Neutrophil (primary cell): ENCODE results near the gene TP63.
"Not testable (repeated sequence)": the region's sequence is repeated elsewhere in the genome, so short reads cannot be mapped to it uniquely, and the experiment has no call there.

Source experiments
- H3K27ac ChIP-seq: fragments of 200-600 bp; sonication (generic); 2 replicates; pipeline ENCODE4 v1.5.1; 2016; ENCODE audit warnings: mild to moderate bottlenecking, moderate library complexity
- H3K27me3 ChIP-seq: fragments of 200-600 bp; sonication (generic); 2 replicates; pipeline ENCODE4 v1.6.0; 2016; ENCODE audit warnings: mild to moderate bottlenecking
- H3K36me3 ChIP-seq: fragments of 200-600 bp; sonication (generic); 2 replicates; pipeline ENCODE4 v1.5.1; 2017
- H3K4me1 ChIP-seq, 2 experiments: fragments of 200-600 bp in 1 of 2; sonication (generic) in 1 of 2; 1 replicate in 1 of 2; 2 replicates in 1 of 2; pipeline versions ENCODE4 v1.5.1 to v1.6.1; 2013 to 2016; ENCODE audit warnings: low read depth in 1 of 2, low read length in 1 of 2, mild to moderate bottlenecking in 1 of 2, moderate library complexity in 1 of 2; ENCODE audit not compliant: control insufficient read depth in 1 of 2, insufficient read depth in 1 of 2
- H3K4me3 ChIP-seq, 2 experiments: fragments of 200-600 bp in 1 of 2; sonication (generic) in 1 of 2; 1 replicate in 1 of 2; 2 replicates in 1 of 2; pipeline ENCODE4 v1.5.1; 2013 to 2016; ENCODE audit warnings: low read depth in 1 of 2, low read length in 1 of 2, mild to moderate bottlenecking in 1 of 2, moderate library complexity in 1 of 2
- H3K9me3 ChIP-seq: fragments of 200-600 bp; sonication (generic); 2 replicates; pipeline ENCODE4 v1.5.1; 2016
- CTCF ChIP-seq: fragments of 200-600 bp; sonication (generic); IDR thresholded peaks from 2 replicates; pipeline ENCODE4 v1.5.1; 2016; ENCODE audit warnings: antibody characterized with exemption

TP63 gene

DNA sequence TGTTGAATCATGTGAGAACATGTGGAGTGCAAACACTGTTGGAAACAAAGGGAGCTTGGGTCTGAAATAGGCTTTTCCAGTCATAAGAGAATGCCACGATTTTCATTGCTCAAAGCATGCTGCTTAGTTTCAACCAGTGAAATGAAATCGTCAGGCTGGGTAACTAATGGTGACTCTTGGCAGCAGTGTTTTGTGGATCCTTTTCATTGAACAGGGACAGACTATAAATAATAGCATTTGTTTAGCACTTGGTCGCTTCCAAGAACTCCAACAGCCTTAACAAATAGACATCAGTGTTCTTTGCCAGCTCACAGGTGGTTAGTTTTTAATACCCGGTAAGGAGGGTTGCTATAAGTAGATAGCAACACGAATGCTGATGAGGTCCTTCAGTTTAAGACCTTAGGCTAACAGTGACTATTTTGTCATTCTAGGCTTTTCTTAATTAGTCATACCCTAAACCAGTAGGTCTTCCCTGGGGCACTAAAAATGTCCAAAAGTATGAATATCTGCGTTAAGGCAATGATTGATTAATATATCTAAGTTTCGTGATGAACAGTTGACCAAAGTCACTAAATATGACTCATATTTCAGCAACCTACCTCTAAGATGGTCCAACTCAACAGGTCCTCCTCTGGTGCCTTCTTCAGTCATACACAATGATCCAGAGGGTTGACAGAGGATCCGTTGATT, 15.8 kb downstream of the TP63 start:
- H3K27ac ChIP-seq, result no peak overlapping the region
- no peaks in the 10 kb centered on the region for H3K4me1 ChIP-seq
- TF ChIP-seq CTCF, result no peak
- no peak overlapping the region for H3K4me3 ChIP-seq
- no peaks in the 10 kb centered on the region for H3K9me3 ChIP-seq
- H3K36me3 ChIP-seq, result no peaks in the 10 kb centered on the region
- H3K27me3 ChIP-seq, result no peaks in the 10 kb centered on the region

DNA sequence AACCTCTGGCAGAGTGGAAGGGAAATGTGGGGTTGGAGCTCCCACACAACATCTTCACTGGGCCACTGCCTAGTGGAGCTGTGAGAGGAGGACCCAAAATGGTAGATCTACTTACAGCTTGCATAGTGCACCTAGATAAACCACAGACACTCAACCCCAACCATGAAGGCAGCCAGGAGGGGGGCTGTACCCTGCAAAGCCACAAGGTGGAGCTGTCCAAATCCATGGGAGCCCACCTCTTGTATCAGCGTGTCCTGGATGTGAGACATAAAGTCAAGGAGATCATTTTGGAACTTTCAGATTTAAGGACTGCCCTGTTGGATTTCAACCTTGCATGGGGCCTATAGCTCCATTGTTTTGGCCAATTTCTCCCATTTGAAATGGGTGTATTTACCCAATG, 20.9 kb downstream of the TP63 start:
- no peak overlapping the region for H3K27ac ChIP-seq
- H3K9me3 ChIP-seq, result no peaks in the 10 kb centered on the region
- H3K36me3 ChIP-seq, result no peaks in the 10 kb centered on the region
- no peaks in the 10 kb centered on the region for H3K4me1 ChIP-seq
- no peaks in the 10 kb centered on the region for H3K27me3 ChIP-seq
- no peak overlapping the region for H3K4me3 ChIP-seq
- no peak for TF ChIP-seq CTCF

GRCh38 chr3:189655617-189656016, 24.4 kb downstream of the TP63 start:
- H3K36me3 ChIP-seq, result no peaks in the 10 kb centered on the region
- no peak overlapping the region for H3K27ac ChIP-seq
- no peak for TF ChIP-seq CTCF
- H3K9me3 ChIP-seq, result no peaks in the 10 kb centered on the region
- H3K4me1 ChIP-seq, result no peaks in the 10 kb centered on the region
- H3K27me3 ChIP-seq, result no peaks in the 10 kb centered on the region
- no peak overlapping the region for H3K4me3 ChIP-seq

GRCh38 chr3:189659571-189659970, 28.4 kb downstream of the TP63 start:
- Histone ChIP-seq H3K27me3 (no peaks in the 10 kb centered on the region), H3K27ac (no peak overlapping the region), H3K9me3 (no peaks in the 10 kb centered on the region), H3K4me3 (no peak overlapping the region), H3K4me1 (peaks cover 0 to 5% of the 10 kb centered on the region in 2 experiments), H3K36me3 (no peaks in the 10 kb centered on the region)
- TF ChIP-seq CTCF, result no peak

DNA sequence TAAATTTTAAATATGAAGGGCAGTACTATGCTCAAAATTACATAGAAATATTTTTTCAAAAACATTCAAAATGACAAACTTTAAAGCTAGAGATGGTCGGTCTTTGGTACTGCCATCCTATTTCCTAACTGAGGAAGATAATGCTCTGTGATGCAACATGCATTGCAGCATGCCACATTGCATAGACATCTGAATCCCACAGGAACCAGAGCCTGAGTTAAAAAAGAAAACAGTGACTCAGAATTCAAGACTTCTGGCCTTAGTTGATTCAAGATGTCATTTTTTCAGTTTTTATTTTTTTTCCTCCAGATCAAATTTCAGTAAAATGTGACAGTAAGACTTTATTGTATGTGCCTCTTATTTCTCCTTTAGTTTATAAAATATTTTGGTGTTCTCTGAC, 33.1 kb downstream of the TP63 start:
- TF ChIP-seq CTCF, result no peak
- no peak overlapping the region for H3K27ac ChIP-seq
- H3K4me3 ChIP-seq, result no peak overlapping the region
- H3K36me3 ChIP-seq, result no peaks in the 10 kb centered on the region
- peaks cover 0 to 5% of the 10 kb centered on the region in 2 experiments for H3K4me1 ChIP-seq
- no peaks in the 10 kb centered on the region for H3K27me3 ChIP-seq
- no peaks in the 10 kb centered on the region for H3K9me3 ChIP-seq

- H3K36me3 ChIP-seq, H3K4me3 ChIP-seq, H3K27me3 ChIP-seq, H3K27ac ChIP-seq, H3K9me3 ChIP-seq, H3K4me1 ChIP-seq: not testable (repeated sequence)
Observed at GRCh38 chr3:189672346-189672745, 41.2 kb downstream of the TP63 start.
